Activated T-helper 1 cell treated with anti-CD3 and anti-CD28 coated beads, Interleukin-2, amount 50 U/mL, for 16 hours (primary cell): ENCODE results near the gene MYO1E.
"Not testable (repeated sequence)": the region's sequence is repeated elsewhere in the genome, so short reads cannot be mapped to it uniquely, and the experiment has no call there.

Source experiments
- DNase-seq, 2 donors: peaks; one replicate each; pipeline ENCODE4 v3.0.0-alpha.2; 2020; ENCODE audit warnings: low read depth in 1 of 2, low spot score in 1 of 2

The MYO1E gene

DNA sequence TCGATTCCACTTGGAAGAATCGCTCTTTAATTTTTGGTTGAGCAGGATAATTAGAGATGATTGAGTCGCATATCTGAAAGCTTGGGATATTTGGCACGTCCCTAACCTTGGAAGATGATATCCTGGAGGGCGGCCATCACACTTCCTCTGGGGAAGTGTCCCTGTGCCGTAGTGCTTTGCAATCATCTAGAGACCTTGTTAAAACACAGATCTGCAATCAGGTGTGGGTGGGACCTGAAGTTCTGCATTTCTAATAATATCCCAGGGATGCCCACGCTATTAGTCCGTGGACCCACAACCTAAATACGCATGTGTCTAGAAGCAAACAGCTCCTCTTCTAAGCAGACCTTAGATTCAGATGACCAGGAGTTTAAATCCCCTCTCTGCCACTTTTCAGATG is 20.5 kb downstream of the MYO1E start:
- DNase-seq: no peak

DNA sequence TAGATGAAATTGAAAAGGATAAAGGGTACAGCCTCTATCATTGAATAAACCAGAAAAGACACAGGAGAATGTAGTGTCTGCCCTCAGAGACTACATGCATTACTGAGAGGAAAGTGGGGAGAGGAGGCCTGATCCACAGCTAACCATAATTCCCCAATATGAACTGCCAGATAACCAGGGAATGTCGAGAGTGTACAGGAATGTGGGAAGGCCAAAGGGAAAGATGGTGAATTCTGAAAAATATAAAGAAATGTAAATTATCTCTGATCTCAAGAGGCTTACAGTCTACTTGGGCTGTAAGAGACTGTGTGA is 22.3 kb downstream of the MYO1E start:
- DNase-seq: no peak

DNA sequence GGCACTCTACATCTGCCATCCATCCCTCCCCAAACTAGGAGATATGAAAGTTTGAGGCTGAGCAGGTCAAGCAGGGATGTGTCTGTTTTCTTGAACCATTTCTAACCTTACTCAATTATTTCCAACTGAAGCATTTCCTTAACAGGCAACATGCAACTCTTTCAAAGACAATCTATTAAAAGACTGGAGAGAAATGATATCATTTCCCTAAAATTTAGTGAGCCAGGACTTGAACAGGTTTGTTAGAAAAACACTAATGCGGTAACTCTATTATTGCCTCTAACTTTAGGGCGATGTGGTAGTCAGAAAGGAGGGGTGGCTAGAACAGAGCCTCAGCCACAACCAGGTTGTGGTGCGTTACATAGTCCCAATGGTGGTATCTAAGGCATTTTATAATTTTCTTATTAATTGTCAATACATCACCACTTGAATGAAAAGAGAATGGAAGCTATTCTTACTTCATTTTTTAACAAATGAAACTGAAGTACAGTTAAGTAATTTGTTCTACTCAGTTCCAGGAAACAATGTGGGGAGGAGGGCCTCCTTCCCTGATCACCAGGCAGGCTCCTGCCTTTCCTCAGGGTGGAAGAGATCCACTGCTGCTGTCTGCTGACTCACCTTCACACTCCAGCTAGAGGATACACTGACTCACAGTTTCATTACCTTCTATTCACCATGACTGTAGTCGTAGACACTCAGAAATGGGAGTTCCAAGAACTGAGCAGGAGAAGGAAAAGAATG is 22.8 kb downstream of the MYO1E start:
- DNase-seq: no peak

DNA sequence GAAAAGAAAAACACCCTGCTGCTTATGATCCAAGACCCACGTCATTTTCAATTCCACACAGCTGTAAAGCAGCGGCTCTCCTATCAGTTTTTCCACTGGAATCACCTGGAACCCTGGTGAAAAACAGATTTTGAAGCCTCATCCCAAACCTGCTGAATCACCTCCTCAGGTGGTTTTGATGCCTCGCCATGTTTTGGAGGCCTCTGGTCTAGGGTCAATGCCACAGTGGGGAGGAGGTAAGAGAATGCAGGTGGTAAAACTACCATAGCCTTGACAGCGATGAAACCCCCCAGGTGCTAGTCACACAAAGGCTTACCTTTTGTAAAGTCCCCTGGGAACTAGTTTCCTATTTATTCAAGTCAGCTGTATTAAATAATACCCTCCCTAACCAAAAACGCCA is 24.8 kb downstream of the MYO1E start:
- DNase-seq: no peak

DNA sequence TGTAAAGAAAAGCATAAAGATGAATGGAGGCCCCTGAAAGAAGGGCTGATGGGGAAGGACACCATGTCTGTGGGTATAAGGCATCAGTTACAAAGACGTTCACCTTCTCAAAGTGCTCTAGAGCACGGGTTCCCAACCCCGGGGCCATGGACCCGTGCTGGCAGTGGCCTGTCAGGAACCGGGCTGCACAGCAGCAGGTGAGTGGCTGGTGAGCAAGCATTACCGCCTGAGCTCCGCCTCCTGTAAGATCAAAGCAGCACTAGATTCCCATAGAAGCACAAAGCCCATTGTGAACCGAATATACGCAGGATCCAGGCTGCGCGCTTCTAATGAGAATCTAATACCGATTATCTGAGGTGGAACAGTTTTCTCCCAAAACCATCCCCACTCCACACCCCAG is 25.7 kb downstream of the MYO1E start:
- no peak for DNase-seq

DNA sequence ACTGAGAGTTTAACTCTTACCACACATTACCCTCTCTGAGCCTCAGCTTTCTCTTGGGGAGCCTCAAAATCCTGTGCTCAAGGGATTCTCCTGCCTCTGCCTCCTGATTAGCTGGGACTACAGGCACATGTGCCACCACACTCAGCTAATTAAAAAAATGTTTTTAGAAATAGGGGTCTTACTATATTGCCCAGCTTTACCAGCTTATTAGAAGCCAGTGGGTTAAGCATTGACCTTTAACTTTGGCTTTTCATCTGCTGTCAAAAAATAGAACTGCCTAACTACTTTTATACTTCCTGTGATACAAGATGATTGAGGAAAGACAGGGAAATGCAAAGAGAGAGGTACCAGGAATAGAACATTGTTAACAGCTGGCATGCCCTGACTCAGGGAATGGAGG is 27.3 kb downstream of the MYO1E start:
- DNase-seq: no peak

DNA sequence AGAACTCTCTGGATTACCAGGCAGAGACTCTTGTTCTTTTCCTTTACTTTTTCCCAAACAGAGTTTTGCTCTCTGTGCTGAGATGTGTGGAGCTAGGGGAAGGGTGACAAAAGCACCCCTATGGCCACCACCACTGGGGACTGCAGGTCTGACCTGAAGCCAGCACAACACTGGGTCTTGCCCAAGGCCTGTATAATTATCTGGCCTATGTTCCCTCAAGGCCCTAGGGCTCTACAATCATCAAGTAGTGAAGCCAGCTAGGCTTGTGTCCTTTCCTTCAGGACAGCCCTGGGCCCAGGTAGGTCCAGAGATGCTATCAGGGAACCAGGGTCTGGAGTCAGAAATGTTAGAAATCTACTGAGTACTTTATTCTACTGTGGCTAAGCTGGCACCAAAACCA is 28.4 kb downstream of the MYO1E start:
- no peak for DNase-seq

DNA sequence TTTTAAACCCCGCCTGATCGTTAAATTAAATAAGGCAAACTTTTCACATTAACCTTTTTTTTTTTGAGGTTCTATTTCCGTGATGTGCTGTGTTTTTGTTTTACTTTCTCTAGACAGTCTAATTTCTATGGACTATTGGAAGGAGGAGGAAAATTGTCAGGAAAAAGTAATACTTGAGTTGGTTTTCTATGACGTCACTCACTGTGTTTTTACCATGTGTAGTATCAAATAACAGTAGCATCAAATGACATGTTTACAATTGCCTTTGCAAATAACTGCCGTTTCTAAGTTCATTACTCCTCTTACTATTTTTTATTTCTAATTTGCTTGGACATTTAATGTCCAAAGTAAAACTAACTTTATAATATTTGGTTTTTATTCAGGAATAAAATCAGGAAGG is 32.3 kb downstream of the MYO1E start:
- DNase-seq: no peak

DNA sequence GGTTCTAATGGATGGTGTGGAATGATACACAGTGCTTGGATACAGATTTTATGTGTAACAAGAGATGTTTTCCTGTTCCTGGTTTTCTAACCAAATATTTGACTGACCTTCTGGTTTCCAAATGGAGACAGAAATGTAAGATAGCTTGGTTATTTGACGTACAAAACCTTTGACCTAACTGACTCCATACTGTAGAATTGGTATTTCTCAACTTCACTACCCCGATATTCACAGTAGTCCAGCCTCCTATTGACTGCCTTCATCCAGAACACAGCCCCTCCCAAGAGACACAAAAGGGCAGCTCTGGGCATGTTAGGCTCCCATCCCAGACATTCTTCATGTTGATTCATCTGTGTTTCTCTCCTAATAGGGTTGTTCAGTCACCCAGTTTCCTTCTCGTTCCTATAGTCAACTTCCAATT is 33.4 kb downstream of the MYO1E start:
- DNase-seq: no peak

DNA sequence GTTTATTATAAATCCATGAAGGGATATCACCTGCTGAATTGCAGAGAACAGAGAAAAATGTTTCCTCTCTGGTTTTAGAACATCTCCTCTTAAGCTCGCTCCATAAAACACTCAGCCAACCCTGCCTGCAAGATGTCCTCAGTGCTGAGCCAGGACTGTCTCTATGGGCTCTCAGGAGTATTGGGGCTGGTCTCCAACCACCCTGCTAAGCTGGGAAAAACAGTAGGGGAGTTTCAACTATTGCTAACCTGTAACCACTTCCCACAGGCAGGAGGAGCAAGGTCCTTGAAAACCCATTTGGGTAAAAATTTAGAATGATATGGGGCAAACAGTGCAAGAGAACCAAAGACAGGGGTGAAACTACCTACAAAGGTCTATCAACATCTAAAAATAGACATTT is 34.3 kb downstream of the MYO1E start:
- no peak for DNase-seq

DNA sequence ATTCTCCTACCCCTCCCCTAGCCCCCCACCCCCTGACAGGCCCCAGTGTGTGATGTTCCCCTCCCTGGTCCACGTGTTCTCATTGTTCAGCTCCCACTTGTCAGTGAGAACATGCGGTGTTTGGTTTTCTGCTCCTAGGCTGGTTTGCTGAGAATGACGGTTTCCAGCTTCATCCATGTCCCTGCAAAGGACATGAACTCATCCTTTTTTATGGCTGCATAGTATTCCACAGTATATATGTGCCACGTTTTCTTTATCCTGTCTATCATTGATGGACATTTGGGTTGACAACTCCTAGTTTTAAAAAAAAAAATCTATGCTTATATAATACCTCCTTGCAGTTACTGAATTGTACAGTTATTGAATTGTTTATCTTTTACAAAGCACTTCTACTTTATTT is 35.9 kb downstream of the MYO1E start:
- not testable (repeated sequence) for DNase-seq

DNA sequence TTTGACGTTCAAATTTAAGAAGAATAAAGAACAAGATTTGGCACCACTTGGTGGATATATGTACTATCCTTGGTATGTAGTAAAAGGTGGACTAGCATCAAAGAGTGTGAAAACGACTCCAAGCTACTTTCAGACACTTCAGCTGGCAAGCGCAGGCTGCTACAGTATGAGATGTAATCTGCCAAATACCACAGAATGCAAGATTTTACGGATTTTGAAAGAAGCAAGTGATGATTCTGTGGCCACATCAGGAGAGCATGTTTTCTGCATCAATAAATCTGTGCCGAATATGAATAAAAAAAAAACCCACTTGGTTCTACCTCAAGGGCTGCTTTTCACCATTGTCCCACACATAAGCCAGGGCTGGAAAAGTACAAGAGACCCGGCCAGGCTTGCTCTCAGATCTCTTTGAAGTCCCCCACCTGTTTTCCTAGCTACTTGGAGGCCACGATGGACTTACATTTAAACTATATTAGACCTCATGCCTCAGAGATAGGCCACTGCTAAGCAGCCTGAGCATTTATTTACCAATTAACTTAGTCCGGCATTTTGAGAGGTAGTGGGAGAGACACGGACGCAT is 37.4 kb downstream of the MYO1E start:
- no peak for DNase-seq

DNA sequence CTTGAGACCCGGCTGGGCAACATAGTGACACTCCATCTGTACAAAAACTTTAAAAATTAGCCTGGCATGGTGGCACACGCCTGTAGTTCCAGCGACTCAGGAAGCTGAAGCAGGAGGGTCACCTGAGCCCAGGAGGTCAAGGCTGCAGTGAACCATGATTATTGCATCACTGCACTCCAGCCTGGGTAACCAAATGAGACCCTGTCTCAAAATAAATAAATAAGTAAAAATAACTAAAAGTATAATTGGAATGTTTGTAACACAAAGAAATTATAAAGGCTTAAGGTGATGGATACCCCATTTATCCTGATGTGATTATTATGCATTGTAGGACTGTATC is 38.6 kb downstream of the MYO1E start:
- no peak for DNase-seq

DNA sequence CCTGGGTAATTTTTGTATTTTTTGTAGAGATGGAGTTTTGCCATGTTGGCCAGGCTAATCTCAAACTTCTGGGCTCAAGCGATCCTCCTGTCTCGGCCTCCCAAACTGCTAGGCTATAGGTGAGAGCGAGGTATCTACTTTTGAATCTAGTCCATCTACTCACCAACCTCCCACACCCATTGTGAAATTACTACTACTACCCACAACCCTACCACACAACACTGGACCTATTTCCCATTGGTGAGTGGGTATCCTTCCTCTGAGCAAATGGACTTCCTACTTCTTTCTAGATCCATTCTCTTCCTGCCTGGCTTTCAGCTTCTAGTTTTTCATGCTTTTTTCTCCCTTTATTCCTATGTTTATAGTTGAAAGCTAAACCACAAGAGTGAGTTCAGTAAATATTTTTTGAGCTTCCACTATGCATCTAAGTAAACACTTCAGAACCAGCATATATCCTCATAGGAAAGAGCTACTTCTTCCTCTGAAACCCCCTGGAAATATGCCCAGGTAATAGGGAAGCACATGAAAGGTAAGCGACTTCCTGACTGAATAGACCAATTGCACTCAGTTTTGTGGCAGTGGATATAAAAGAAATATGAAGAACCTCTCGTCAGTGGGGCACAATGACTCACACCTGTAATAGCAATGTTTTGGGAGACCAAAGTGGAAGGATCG is 39.1 kb downstream of the MYO1E start:
- no peak for DNase-seq

DNA sequence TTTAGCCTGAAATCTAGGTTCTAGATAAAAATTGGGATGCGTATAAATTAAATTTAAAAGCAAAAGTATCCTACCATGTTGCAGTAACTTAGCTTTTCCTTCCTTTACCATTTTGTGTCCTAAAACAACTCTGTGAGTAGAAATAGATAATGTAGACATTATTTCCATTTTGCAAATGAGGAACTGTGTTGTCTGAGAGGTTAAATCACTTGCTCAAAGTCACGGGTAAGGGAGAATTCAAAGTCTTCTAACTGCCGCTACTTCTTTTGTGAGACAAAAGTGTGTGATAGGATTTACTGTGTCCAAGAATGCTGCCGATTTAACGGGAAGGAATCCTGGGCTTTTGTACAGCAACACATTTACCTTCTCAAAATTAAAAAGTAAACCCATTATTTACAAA is 40.7 kb downstream of the MYO1E start:
- DNase-seq: no peak

DNA sequence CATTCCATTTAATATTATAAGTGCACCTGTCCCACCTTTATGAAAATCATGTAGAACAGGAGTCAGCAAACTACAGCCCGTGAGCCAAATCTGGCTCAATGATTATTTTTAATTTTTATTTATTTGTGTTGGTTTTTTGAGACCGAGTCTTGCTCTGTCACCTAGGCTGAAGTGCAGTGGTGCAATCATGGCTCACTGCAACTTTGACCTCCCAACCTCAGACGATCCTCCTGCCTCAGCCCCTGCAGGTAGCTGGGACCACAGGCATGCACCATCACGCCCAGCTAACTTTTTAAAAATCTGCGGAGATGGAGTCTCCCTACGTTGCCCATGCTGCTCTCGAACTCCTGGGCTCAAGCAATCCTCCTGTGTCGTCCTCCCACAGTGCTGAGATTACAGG is 42.0 kb downstream of the MYO1E start:
- no peak for DNase-seq

DNA sequence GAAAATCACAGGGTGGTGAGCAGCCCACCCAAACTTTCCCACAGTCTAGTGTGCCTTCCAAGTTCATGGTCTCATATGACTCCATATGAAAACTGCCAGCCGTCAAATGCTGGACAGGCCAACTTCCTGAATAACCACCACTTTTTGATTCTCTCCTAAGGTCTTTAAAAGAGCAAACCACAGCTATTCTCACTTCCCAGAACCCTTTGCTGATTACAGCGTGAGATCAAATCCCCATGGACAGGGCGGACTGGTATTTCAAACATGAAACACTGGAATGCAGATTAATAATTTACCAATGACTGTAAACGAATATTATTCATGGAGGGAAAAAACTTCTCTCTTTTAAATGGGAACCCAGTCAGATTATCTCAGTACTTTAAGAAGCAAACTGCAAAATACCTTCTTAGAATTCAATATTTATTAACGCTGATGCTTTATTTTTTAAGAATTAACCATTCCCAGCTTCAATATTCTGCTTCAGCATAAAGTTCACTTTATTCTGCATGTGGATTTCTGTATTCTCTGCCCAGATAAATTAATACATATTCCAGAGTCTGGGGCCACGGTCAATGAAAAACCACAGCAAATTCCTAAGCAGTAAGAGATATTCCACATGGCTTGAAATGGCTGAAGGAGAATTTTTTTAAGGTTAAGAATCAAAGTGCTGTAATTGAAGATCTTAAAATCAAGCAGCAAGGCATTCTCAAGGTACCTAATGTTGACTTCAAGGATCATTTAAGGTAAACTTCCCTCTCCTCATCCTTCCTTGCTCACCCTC is 42.9 kb downstream of the MYO1E start:
- no peak for DNase-seq

DNA sequence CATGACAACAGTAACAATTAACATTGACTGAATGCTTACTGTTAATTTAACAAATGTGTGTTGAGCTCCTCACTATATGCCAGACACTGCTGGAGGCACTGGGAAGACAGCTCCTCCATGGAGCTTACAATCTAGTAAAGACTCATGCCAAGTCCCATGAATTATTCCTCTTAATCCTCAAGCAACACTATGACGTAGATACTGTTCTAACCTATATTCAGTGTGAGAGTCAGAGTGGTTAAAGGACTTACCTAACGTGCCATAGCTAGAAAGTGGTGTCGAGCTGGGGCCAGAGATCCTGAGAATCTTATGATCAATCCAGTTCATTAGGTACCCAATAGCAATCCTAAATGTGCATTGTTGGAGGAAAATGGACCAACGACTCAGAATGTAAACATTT is 43.6 kb downstream of the MYO1E start:
- DNase-seq: no peak

DNA sequence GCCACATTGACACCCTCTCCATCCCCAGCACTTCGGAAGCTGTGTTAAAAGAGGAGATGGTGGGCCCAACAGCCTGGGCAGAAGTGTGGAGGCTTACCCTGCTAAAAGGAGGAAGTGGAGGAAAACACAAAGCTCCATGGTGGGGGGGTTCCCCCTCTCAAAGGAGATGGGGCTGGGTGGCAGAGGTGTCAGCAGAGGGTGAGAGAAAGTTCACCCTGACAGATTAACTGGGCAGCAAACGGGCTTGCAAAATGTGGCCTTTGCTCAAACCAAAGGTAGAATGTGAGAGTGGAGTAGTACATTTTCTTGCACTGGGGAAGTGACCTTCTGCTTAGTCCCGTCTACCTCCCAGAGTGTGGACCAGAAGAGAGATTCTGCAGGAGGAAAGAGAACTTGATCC is 44.7 kb downstream of the MYO1E start:
- no peak for DNase-seq

DNA sequence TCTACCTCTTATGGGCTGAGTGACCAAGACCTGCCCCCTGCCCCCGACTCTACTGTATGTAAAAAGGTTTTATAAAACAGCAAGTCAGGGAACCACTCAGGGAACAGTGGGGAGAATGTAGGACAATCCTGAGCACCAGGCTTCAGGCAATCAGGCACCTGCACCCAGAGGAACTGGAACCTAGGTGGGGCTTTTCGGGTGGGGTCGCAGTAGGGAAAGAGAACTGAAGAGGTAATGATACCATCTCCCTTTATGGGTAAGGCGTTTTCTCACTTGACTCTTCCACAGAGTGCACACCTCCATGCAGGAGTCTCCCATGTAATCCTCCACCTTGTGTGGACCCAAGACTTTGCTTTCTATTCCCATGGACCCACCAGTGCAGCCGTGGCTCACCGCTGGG is 45.8 kb downstream of the MYO1E start:
- no peak for DNase-seq

DNA sequence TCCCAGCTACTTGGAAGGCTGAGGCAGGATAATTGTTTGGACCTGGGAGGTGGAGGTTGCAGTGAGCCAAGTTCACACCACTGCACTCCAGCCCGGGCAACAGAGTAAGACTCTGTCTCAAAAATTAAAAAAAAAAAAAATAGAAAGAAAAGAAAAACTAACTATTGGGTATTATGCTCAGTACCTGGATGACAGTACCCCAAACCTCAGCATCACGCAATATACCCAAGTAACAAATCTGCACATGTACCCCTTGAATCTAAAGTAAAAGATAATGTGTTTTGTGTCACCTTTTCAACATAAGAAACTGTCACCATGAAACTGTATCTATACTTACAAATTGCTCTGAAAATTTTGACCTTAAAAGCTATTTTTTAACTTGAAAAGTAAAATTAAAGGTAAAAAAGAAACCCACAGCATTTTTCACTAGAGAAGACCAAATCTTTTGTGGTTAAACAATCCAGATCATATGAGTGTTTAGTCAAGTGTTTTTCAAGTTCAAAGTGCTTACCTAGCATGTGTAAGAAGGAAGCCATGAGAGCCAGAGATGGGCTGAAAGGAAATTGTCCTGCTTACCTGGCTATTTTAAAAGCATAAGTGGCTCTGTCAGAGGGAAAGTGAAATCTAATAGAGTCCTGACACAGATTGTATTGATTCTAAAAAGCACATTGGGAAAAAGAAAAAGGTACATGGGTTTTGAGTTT is 50.5 kb downstream of the MYO1E start:
- no peak for DNase-seq
